ENCODE data around the gene DLX4. TPM values are rescaled to one million over a fixed set of nuclear protein-coding genes. Genes with fewer than 3 reads are reported as not detected.

DLX4 gene
- total RNA-seq, 1 donor from 2014 or later = not detected

DNA sequence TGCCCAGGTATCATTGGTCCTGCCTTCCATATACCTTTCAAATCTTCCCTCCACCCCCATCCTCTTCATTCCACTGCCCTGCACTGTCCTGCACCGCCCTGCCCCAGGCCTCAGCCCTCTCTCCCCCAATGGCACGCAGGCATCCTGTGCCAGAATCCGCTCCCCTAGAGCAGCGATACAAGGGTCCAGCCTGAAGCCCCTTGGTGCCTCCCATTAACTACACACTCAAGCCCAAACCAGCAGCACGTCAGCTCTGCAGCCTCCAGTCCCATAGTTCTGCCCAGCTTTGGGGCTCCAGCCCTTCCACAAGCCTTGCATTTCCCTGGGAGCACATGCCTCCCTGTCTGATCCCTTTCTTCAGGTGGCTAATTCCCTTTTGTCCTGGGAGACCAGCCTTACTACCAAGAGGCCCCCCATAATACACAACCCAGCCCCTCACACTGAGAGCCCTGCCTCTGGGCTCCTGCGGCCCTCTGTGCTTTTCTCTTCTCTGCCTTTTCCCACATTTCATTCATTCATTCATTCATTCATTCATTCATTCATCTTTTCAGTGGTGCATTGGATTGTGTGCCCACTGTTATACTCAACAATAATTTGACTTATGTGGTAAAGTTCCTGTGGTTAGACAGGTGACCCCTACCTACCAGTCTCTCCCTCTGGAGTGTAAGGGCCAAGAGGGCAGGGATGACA is 52.8 kb downstream of the DLX4 start:
- H3K27ac Mint-ChIP-seq = no peak overlapping the region
- intact Hi-C loops (cut with micrococcal nuclease) = no loop called here
- H3K27me3 Mint-ChIP-seq (ENCODE audit: insufficient read depth) = peaks cover 10% of the 10 kb centered on the region
- H3K4me3 Mint-ChIP-seq = no peak overlapping the region
- no peaks in the 10 kb centered on the region for H3K9me3 Mint-ChIP-seq
- no peaks in the 10 kb centered on the region for H3K36me3 Mint-ChIP-seq (ENCODE audit: low read depth)
- H3K4me1 Mint-ChIP-seq (ENCODE audit: low read depth) = no peaks in the 10 kb centered on the region
- no peak for DNase-seq (ENCODE audit: low spot score)

GRCh38 chr17:50022463-50023130 is 53.6 kb downstream of the DLX4 start:
- Mint-ChIP-seq H3K27me3 (ENCODE audit: insufficient read depth) (peaks cover 8% of the 10 kb centered on the region), H3K4me1 (ENCODE audit: low read depth) (peaks cover 4% of the 10 kb centered on the region), H3K9me3 (no peaks in the 10 kb centered on the region), H3K36me3 (ENCODE audit: low read depth) (no peaks in the 10 kb centered on the region), H3K27ac (no peak overlapping the region), H3K4me3 (no peak overlapping the region)
- no peak for DNase-seq (ENCODE audit: low spot score)
- intact Hi-C loops (cut with micrococcal nuclease) = no loop called here

GRCh38 chr17:50023520-50023919 is 54.5 kb downstream of the DLX4 start:
- Mint-ChIP-seq H3K4me1 (ENCODE audit: low read depth) (peaks cover 9% of the 10 kb centered on the region), H3K4me3 (no peak overlapping the region), H3K9me3 (no peaks in the 10 kb centered on the region), H3K27ac (no peak overlapping the region), H3K27me3 (ENCODE audit: insufficient read depth) (peaks cover 11% of the 10 kb centered on the region), H3K36me3 (ENCODE audit: low read depth) (no peaks in the 10 kb centered on the region)
- no peak for DNase-seq (ENCODE audit: low spot score)
- intact Hi-C loops (cut with micrococcal nuclease) = no loop called here

Other genes starting within 250 kb of the DLX4 start
- gene FAM117A, start 205.1 kb upstream of the DLX4 start, total RNA-seq = 13.9 and 14.8 TPM in 2 replicates
- gene KAT7, start 180.5 kb upstream of the DLX4 start, total RNA-seq = 68.5 and 71.1 TPM in 2 replicates
- gene TAC4, start 121.1 kb upstream of the DLX4 start, total RNA-seq = not detected in 2 replicates
- not detected in 2 replicates for gene DLX3, start 26.0 kb downstream of the DLX4 start, total RNA-seq
- 18.0 and 20.6 TPM in 2 replicates for gene ITGA3, start 86.9 kb downstream of the DLX4 start, total RNA-seq
- gene PDK2, start 126.2 kb downstream of the DLX4 start, total RNA-seq = 13.7 and 16.9 TPM in 2 replicates
- gene SAMD14, start 161.0 kb downstream of the DLX4 start, total RNA-seq = 1.6 and 3.6 TPM in 2 replicates
- gene PPP1R9B, start 181.5 kb downstream of the DLX4 start, total RNA-seq = 97.1 and 101 TPM in 2 replicates
- gene SGCA, start 196.8 kb downstream of the DLX4 start, total RNA-seq = 0.32 and 0.49 TPM in 2 replicates
- gene COL1A1, start 232.4 kb downstream of the DLX4 start, total RNA-seq = 1.2 and 2.0 TPM in 2 replicates